Mucosa of rectum (tissue), 2 donors: ENCODE results near the gene PHOX2B.

ENCODE experiments used
- H3K27ac ChIP-seq, 2 donors: one replicate each; pipeline ENCODE4 v1.7.0; 2013; ENCODE audit warnings: inconsistent platforms in 2 of 2, low read depth in 2 of 2, low read length in 2 of 2
- H3K27me3 ChIP-seq, 2 donors: one replicate each; pipeline ENCODE4 v1.7.0; 2013; ENCODE audit warnings: low read length in 2 of 2; ENCODE audit not compliant: control insufficient read depth in 2 of 2, insufficient read depth in 2 of 2
- H3K36me3 ChIP-seq, 2 donors: one replicate each; pipeline ENCODE4 v1.7.0; 2013; ENCODE audit warnings: low read length in 2 of 2; ENCODE audit not compliant: control insufficient read depth in 2 of 2, insufficient read depth in 2 of 2
- H3K4me1 ChIP-seq, 2 donors: one replicate each; pipeline ENCODE4 v1.7.0; 2013; ENCODE audit warnings: low read length in 2 of 2, mild to moderate bottlenecking in 1 of 2; ENCODE audit not compliant: control insufficient read depth in 2 of 2, insufficient read depth in 2 of 2
- H3K4me3 ChIP-seq, 2 donors: one replicate each; pipeline ENCODE4 v1.7.0; 2013; ENCODE audit warnings: low read length in 2 of 2
- H3K9ac ChIP-seq, 2 donors: one replicate each; pipeline ENCODE4 v1.7.0; 2013; ENCODE audit warnings: low read length in 2 of 2, low read depth in 1 of 2, mild to moderate bottlenecking in 1 of 2
- H3K9me3 ChIP-seq, 2 donors: one replicate each; pipeline ENCODE4 v1.7.0; 2013; ENCODE audit warnings: low read length in 2 of 2; ENCODE audit not compliant: control insufficient read depth in 2 of 2
- donor health status: healthy.
- donor health status: Normal muscosa, but diverticular disease.

PHOX2B gene

DNA sequence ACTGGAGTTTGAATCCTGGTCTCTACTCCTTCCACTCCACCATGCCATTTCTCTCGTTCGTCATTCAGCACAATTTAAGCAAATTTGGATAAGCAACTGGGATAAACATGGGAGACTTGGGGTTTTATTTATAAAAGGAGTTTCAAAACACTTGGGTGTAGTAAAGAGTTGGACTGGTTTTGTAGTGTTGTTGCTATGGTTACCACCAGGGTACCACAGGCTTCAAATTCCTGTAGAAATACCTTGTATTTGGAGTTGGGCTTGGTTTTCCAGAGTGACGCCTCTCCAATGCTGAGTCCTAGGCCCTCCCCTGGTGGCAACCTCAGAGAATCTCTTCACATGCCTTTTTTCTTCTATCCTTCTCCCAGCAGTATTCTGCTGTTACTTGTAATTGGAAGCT, 27.9 kb upstream of the PHOX2B start:
- Histone ChIP-seq H3K4me1 (no peaks in the 10 kb centered on the region), H3K9me3 (no peaks in the 10 kb centered on the region), H3K27me3 (no peaks in the 10 kb centered on the region), H3K9ac (no peak overlapping the region), H3K4me3 (no peak overlapping the region), H3K27ac (no peak overlapping the region), H3K36me3 (no peaks in the 10 kb centered on the region)

GRCh38 chr4:41763729-41764128, 15.2 kb upstream of the PHOX2B start:
- Histone ChIP-seq H3K4me1 (no peaks in the 10 kb centered on the region), H3K9me3 (no peaks in the 10 kb centered on the region), H3K27me3 (no peaks in the 10 kb centered on the region), H3K27ac (no peak overlapping the region), H3K4me3 (no peak overlapping the region), H3K9ac (no peak overlapping the region), H3K36me3 (no peaks in the 10 kb centered on the region)

- no peak overlapping the region for H3K9ac ChIP-seq
- H3K27ac ChIP-seq, result no peak overlapping the region
- H3K27me3 ChIP-seq, result peaks cover 4 to 20% of the 10 kb centered on the region in 2 donors
- no peaks in the 10 kb centered on the region for H3K36me3 ChIP-seq
- no peaks in the 10 kb centered on the region for H3K4me1 ChIP-seq
- H3K4me3 ChIP-seq, result no peak overlapping the region
- H3K9me3 ChIP-seq, result no peaks in the 10 kb centered on the region
These were observed 10.4 kb upstream of the PHOX2B start for GRCh38 chr4:41758884-41759283.

- Histone ChIP-seq H3K36me3 (no peaks in the 10 kb centered on the region), H3K27me3 (peaks cover 12 to 27% of the 10 kb centered on the region in 2 donors), H3K4me1 (no peaks in the 10 kb centered on the region), H3K9me3 (no peaks in the 10 kb centered on the region), H3K4me3 (no peak overlapping the region), H3K9ac (no peak overlapping the region), H3K27ac (no peak overlapping the region)
These were observed 9.1 kb upstream of the PHOX2B start for GRCh38 chr4:41757521-41758156.

- Histone ChIP-seq H3K27me3 (peaks cover 36 to 62% of the 10 kb centered on the region in 2 donors), H3K4me1 (no peaks in the 10 kb centered on the region), H3K9ac (no peak overlapping the region), H3K4me3 (no peak overlapping the region), H3K27ac (no peak overlapping the region), H3K9me3 (no peaks in the 10 kb centered on the region), H3K36me3 (no peaks in the 10 kb centered on the region)
These were observed 5.4 kb upstream of the PHOX2B start for GRCh38 chr4:41753942-41754341.

GRCh38 chr4:41752081-41752836, 3.7 kb upstream of the PHOX2B start:
- Histone ChIP-seq H3K36me3 (no peaks in the 10 kb centered on the region), H3K27ac (no peak overlapping the region), H3K9ac (no peak overlapping the region), H3K4me3 (no peak overlapping the region), H3K27me3 (peaks cover 46 to 68% of the 10 kb centered on the region in 2 donors), H3K4me1 (no peaks in the 10 kb centered on the region), H3K9me3 (no peaks in the 10 kb centered on the region)

DNA sequence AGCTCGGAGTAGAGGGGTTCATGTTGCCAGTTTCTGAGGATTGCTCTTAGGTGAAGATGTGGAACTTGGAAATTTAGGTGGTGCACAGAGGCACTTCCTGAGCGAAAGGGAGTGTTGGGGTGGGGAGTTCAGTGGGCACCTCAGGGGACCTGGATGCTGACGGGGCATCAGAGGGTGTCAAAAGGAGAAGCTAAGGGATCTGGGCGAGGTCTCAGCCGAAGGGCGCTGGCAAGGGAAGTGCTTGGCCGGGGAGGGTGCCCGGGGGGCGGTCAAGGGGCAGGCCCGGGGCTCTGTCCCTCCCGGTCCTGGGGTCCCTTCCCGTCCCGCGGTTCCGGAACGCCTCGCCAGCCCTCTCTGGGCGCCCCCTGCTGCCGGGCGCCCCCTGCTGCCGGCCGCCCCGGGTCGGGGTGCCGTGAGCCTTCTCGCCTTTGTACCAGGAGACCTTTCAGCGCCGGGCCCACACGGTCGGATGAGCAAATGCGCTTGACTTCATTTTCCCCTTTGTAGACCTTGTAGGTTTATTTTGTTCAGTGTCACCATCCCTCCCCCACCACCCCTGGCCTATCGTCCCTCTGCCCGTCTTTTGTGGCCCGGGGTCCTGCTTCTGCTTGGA, 3.0 kb upstream of the PHOX2B start:
- H3K27me3 ChIP-seq, result peaks cover 49 to 74% of the 10 kb centered on the region in 2 donors
- no peaks in the 10 kb centered on the region for H3K4me1 ChIP-seq
- no peaks in the 10 kb centered on the region for H3K36me3 ChIP-seq
- H3K9ac ChIP-seq, result no peak overlapping the region
- no peaks in the 10 kb centered on the region for H3K9me3 ChIP-seq
- no peak overlapping the region for H3K4me3 ChIP-seq
- no peak overlapping the region for H3K27ac ChIP-seq

DNA sequence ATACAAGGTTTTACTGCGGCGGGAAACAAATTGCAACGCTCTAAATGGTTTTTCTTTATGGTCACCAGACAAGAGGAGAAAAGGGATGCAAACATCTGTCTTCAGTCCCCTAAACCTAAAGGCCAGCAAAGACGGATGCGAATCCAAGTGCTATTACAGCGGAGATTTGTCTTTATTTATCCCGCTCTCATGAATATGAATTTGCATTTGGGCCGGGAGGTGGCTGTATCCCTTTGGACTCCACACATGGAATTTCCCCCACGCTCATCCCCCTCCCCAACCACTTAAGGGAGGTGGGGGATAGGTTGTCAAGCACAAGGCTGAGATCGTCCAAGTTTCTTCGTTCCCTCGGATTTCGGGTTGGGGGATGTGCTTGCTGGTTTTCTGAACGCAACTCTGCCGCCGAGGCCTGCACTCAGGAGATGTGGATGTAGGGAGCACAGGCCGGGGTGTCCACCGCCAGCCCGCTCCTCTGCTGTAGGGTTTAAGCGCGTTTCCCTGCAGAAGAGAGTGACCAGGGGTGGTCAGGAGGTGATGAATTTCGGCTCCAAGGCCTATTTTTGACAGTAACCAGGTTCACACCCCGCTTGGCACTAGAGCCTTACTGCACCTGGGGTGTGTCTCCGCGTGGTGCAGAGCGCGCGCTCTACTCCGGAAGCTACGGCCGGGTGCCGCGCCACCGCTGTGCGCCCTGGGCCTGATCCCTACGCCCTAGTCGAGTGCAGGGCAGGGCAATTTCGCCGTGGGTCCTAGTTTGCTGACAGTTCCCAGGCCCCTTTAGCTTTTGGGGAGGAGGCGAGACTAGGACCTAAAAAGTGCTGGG, 2.3 kb upstream of the PHOX2B start:
- Histone ChIP-seq H3K9ac (no peak overlapping the region), H3K9me3 (no peaks in the 10 kb centered on the region), H3K36me3 (no peaks in the 10 kb centered on the region), H3K27me3 (peaks cover 52 to 75% of the 10 kb centered on the region in 2 donors), H3K4me3 (no peak overlapping the region), H3K4me1 (no peaks in the 10 kb centered on the region), H3K27ac (no peak overlapping the region)

DNA sequence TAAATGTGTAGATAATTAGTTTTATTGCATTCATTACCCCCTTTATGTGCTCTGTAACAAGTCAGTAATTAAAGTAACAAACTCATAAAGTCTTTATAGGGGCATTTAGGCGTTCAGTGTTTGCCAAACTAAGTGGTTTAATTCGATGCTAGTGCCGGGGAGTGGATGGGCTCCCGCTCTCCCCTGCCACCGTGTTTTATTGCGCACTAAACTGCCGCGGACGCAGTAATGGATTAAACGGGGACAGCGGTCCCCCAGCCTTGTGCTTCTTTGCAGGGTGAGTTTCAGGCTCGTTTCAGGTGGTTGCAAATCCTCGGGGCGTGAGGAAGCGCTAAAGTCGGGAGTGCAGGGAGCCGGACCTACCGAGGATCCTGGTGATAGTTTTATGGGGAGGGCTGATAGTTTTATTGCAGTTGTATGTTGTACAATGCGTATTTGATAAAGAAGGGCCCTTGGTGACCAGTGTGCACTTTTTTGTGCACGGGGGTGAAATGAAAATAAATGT, 1.6 kb upstream of the PHOX2B start:
- H3K4me1 ChIP-seq, result no peaks in the 10 kb centered on the region
- no peak overlapping the region for H3K4me3 ChIP-seq
- H3K36me3 ChIP-seq, result no peaks in the 10 kb centered on the region
- no peak overlapping the region for H3K9ac ChIP-seq
- no peaks in the 10 kb centered on the region for H3K9me3 ChIP-seq
- H3K27me3 ChIP-seq, result peaks cover 52 to 70% of the 10 kb centered on the region in 2 donors
- no peak overlapping the region for H3K27ac ChIP-seq
